Measurements from ENCODE around the gene TOP2B. TPM values are rescaled to one million over a fixed set of nuclear protein-coding genes. Genes with fewer than 3 reads are reported as not detected.

The TOP2B gene
- total RNA-seq, 1 donor from 2014 or later: 20.0 TPM

DNA sequence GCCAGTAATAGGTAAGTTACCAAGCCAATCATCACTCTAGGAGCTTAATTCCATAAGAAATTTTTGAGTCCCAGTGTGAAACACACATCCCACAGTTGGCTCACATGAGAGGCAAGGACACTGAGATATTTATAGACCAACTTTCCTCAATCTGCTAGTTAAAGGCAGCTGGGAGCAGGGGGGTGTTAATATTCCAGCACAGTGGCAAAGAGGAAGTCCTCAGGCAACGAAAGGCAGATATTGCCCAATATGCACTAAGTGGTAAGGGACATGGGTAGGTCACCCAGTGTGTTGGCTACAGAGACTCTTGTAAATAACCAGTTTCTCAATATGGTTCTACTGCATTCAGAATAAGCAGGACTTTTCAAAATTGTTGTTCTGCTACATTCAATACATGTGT, 61.0 kb downstream of the TOP2B start:
- no peak overlapping the region for H3K4me3 ChIP-seq
- no peaks in the 10 kb centered on the region for H3K27me3 ChIP-seq
- TF ChIP-seq, protein P1, sequence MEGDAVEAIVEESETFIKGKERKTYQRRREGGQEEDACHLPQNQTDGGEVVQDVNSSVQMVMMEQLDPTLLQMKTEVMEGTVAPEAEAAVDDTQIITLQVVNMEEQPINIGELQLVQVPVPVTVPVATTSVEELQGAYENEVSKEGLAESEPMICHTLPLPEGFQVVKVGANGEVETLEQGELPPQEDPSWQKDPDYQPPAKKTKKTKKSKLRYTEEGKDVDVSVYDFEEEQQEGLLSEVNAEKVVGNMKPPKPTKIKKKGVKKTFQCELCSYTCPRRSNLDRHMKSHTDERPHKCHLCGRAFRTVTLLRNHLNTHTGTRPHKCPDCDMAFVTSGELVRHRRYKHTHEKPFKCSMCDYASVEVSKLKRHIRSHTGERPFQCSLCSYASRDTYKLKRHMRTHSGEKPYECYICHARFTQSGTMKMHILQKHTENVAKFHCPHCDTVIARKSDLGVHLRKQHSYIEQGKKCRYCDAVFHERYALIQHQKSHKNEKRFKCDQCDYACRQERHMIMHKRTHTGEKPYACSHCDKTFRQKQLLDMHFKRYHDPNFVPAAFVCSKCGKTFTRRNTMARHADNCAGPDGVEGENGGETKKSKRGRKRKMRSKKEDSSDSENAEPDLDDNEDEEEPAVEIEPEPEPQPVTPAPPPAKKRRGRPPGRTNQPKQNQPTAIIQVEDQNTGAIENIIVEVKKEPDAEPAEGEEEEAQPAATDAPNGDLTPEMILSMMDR (IDR thresholded peaks at IDR 0.05): no peak
- no peaks in the 10 kb centered on the region for H3K9me3 ChIP-seq
- peaks cover 0 to 8% of the 10 kb centered on the region in 2 donors for H3K4me1 ChIP-seq
- intact Hi-C loops (cut with DNase I): no loop called here
- peak overlapping the region in 1 of 2 donors; percentile 20 for H3K27ac ChIP-seq
- peaks cover 23 to 54% of the 10 kb centered on the region in 2 donors for H3K36me3 ChIP-seq
- no peak for DNase-seq (ENCODE audit: low spot score in 2 of 2)

DNA sequence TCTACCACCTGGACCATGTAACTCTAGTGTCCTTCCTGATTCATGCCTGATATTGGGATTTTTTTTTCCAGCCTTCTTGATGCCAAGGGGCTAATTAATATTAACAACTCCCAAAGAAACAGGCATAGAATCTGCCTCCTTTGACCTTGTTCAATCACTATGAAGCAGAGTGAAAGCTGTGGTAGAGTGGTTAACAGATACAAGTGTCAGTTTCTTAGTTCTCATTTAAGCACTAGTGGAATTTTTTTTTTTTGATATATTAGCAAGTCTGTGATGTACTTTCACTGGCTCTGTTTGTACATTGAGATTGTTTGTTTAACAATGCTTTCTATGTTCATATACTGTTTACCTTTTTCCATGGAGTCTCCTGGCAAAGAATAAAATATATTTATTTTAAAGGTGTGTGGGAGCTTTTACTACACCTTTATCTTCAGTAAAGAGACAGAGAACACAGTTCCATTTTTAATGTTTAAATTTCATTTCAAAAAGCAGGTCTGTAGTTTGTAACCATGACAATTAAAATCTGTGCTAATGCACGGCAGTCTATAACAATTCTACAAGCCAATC, 67.1 kb downstream of the TOP2B start:
- intact Hi-C loops (cut with DNase I): loop anchor here (10.0 kb wide), 1 partner anchor 563 kb away; no protein-coding TSS in a partner anchor
- no peak for DNase-seq (ENCODE audit: low spot score in 2 of 2)
- TF ChIP-seq, protein P1 (IDR thresholded peaks at IDR 0.05): no peak
- Histone ChIP-seq H3K4me3 (no peak overlapping the region), H3K9me3 (no peaks in the 10 kb centered on the region), H3K27me3 (no peaks in the 10 kb centered on the region), H3K27ac (no peak overlapping the region), H3K36me3 (peaks cover 23 to 33% of the 10 kb centered on the region in 2 donors), H3K4me1 (peaks cover 0 to 8% of the 10 kb centered on the region in 2 donors)

DNA sequence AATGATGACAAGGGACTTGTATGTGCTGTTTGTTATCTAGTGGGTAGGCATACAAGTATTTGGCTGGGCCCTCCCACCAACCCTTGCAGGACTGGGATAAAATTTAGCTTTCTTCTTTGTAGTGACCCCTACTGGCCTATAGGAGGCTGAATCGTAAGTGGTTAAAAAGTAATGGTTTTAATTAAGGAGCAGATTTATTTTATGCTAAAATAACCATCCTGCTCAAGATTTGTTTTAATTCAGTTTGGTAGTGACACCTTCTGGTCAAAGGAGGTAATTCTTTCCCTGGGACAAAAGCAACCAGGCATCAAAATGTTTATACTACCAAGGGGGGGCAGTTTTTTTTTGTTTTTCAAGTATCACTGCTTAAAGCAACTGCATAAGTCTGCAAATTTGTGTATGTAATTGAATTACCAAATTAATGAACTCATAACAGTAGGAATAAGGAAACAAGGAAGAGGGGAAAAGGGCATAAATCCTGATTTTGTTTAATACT, 70.7 kb downstream of the TOP2B start:
- no peaks in the 10 kb centered on the region for H3K9me3 ChIP-seq
- no peak for DNase-seq (ENCODE audit: low spot score in 2 of 2)
- intact Hi-C loops (cut with DNase I): loop anchor here (2.0 to 10.0 kb wide), 4 partner anchors 87 to 631 kb away; partner anchors contain the start of gene RARB
- TF ChIP-seq, protein P1 (IDR thresholded peaks at IDR 0.05): peak; percentile 59 to 80 (median 73)
- H3K4me1 ChIP-seq: peaks cover 0 to 19% of the 10 kb centered on the region in 2 donors
- peaks cover 16% of the 10 kb centered on the region in 2 donors for H3K36me3 ChIP-seq
- H3K4me3 ChIP-seq: no peak overlapping the region
- H3K27ac ChIP-seq: peak overlapping the region in 1 of 2 donors; percentile 12
- H3K27me3 ChIP-seq: no peaks in the 10 kb centered on the region

DNA sequence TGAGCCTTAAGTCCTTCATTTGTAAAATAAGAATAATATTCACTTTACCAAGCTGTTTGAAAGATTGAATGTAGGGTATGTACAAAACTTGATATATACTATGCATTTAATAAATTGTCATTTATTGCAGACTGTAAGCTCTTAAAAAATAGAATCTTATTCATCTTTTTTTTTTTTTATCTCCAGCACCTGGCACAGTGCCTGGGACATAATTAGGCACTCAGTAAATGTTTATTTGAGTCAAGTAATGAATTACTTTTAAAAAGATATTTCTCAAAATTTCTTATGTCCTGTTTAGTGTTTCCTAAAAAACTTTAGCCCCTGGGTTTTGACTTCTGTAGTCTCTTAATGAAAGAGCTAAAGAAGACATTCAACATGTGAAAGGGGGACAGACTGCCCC, 71.7 kb downstream of the TOP2B start:
- Histone ChIP-seq H3K27ac (peak overlapping the region in 1 of 2 donors; percentile 39), H3K4me1 (peaks cover 0 to 19% of the 10 kb centered on the region in 2 donors), H3K9me3 (no peaks in the 10 kb centered on the region), H3K36me3 (peaks cover 6 to 7% of the 10 kb centered on the region in 2 donors), H3K27me3 (no peaks in the 10 kb centered on the region), H3K4me3 (no peak overlapping the region)
- TF ChIP-seq, protein P1 (IDR thresholded peaks at IDR 0.05): no peak
- intact Hi-C loops (cut with DNase I): loop anchor here (2.0 to 10.0 kb wide), 4 partner anchors 86 to 820 kb away; partner anchors contain the start of gene RARB
- DNase-seq (ENCODE audit: low spot score in 2 of 2): no peak

DNA sequence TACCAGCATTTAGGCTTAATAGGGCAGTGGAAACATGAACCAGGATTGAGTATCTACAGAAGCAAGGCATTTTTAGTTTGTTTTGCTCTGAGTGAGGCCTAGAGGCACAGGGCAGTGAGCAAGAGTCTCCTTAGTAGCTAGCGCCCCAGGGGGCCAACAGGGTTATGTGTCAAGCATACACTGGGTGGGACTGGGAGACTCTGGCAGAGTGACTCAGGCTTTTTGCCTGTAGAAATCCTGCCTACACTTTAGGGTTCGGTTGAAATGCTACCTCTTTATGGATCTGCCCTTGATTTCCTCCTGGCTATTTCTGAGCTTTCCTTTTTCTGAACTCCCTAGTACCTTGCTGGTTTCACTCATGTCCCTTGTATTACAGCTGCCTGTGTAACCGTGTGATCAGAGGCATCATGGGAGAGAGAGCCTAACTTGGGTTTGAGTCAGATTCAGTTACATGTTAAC, 72.2 kb downstream of the TOP2B start:
- intact Hi-C loops (cut with DNase I): loop anchor here (2.0 to 10.0 kb wide), 4 partner anchors 85 to 820 kb away; partner anchors contain the start of gene RARB
- Histone ChIP-seq H3K9me3 (no peaks in the 10 kb centered on the region), H3K4me3 (no peak overlapping the region), H3K27me3 (no peaks in the 10 kb centered on the region), H3K4me1 (peaks cover 0 to 19% of the 10 kb centered on the region in 2 donors), H3K36me3 (peaks cover 3 to 6% of the 10 kb centered on the region in 2 donors), H3K27ac (peak overlapping the region; percentile 39)
- TF ChIP-seq, protein P1 (IDR thresholded peaks at IDR 0.05): peak in 2 of 3 experiments; percentile 27 to 40
- peak in 1 of 2 donors; percentile 78 for DNase-seq (ENCODE audit: low spot score in 2 of 2)

All from ascending aorta (tissue), 2 donors.